Kidney epithelial cell (primary cell): ENCODE results near the gene NAP1L1. TPM values are rescaled to one million over a fixed set of nuclear protein-coding genes. Genes with fewer than 3 reads are reported as not detected.
"Not testable (repeated sequence)": the region's sequence is repeated elsewhere in the genome, so short reads cannot be mapped to it uniquely, and the experiment has no call there.

ENCODE experiments used
- DNase-seq: peaks from one replicate; pipeline ENCODE4 v3.0.0-alpha.2; 2010; ENCODE audit warnings: low read depth
- H3K27me3 ChIP-seq: 2 replicates; pipeline ENCODE4 v1.6.0; 2011; ENCODE audit warnings: low read length; ENCODE audit not compliant: control insufficient read depth, insufficient read depth
- H3K36me3 ChIP-seq: 2 replicates; pipeline ENCODE4 v1.5.1; 2011; ENCODE audit warnings: low read length; ENCODE audit not compliant: control insufficient read depth, insufficient read depth
- H3K4me3 ChIP-seq: 2 replicates; pipeline ENCODE4 v1.5.1; 2011; ENCODE audit warnings: low read depth, mild to moderate bottlenecking, control low read depth, low read length
- CTCF ChIP-seq: IDR thresholded peaks from 2 replicates; pipeline ENCODE4 v1.5.1; 2011; ENCODE audit warnings: mild to moderate bottlenecking, moderate library complexity, low read length, control low read depth, inconsistent platforms; ENCODE audit not compliant: insufficient read depth, poor library complexity, severe bottlenecking
- total RNA-seq: library from RNA; depleted of rRNA; stranded (reverse); fragments of >200 nt; gene quantifications from 2 replicates; pipeline ENCODE4 v1.2.3, GENCODE V29; 2015

The NAP1L1 gene
- total RNA-seq, 1 donor from 2014 or later, result 574 TPM

GRCh38 chr12:75994069-75994740 lies 90.3 kb downstream of the NAP1L1 start:
- Histone ChIP-seq H3K27me3 (no peaks in the 10 kb centered on the region), H3K36me3 (no peaks in the 10 kb centered on the region), H3K4me3 (no peak overlapping the region)
- no peak for TF ChIP-seq CTCF
- DNase-seq, result no peak

GRCh38 chr12:75991753-75992152 lies 92.7 kb downstream of the NAP1L1 start:
- Histone ChIP-seq H3K27me3 (no peaks in the 10 kb centered on the region), H3K36me3 (no peaks in the 10 kb centered on the region), H3K4me3 (no peak overlapping the region)
- no peak for TF ChIP-seq CTCF
- DNase-seq, result no peak

- TF ChIP-seq CTCF, result no peak
- Histone ChIP-seq H3K36me3 (no peaks in the 10 kb centered on the region), H3K4me3 (no peak overlapping the region), H3K27me3 (no peaks in the 10 kb centered on the region)
- no peak for DNase-seq
Measured at GRCh38 chr12:75990189-75990912, 94.1 kb downstream of the NAP1L1 start.

GRCh38 chr12:75987709-75988108 lies 96.8 kb downstream of the NAP1L1 start:
- DNase-seq, H3K4me3 ChIP-seq, H3K27me3 ChIP-seq, H3K36me3 ChIP-seq: not testable (repeated sequence)

Other genes with a start within 250 kb of the NAP1L1 start
- gene PHLDA1, start 52.9 kb downstream of the NAP1L1 start, total RNA-seq, result 111 and 113 TPM in 2 replicates